AG08395 (cell line): ENCODE results near the gene SYP.
A peak's percentile ranks its signal among the peaks of the same experiment; 100 is the strongest.
"Not testable (repeated sequence)": the region's sequence is repeated elsewhere in the genome, so short reads cannot be mapped to it uniquely, and the experiment has no call there.

Experiments used
- DNase-seq: peaks from one replicate; pipeline ENCODE4 v3.0.0; 2012; ENCODE audit warnings: mixed read lengths, low spot score

The SYP gene

GRCh38 chrX:49189606-49190005, 10.4 kb downstream of the SYP start:
- DNase-seq: no peak

- DNase-seq: no peak
Measured at GRCh38 chrX:49188468-49189076, 11.4 kb downstream of the SYP start.

- no peak for DNase-seq
Measured at GRCh38 chrX:49187526-49187925, 12.5 kb downstream of the SYP start.

- no peak for DNase-seq
Measured at GRCh38 chrX:49187028-49187394, 13.0 kb downstream of the SYP start.

GRCh38 chrX:49186125-49187027, 13.6 kb downstream of the SYP start, which contains the start of gene PRICKLE3:
PRICKLE3 (minus strand) TSS chrX:49186373; CDS start chrX:49186297, 76 bp downstream.
- DNase-seq: peak; percentile 45

GRCh38 chrX:49184294-49185281, 15.4 kb downstream of the SYP start:
- DNase-seq: peak; percentile 88

GRCh38 chrX:49183701-49184281, 16.2 kb downstream of the SYP start:
- DNase-seq: no peak

- no peak for DNase-seq
Measured at GRCh38 chrX:49179358-49179757, 20.6 kb downstream of the SYP start.

- no peak for DNase-seq
Measured at GRCh38 chrX:49178537-49178936, 21.5 kb downstream of the SYP start.

- no peak for DNase-seq
Measured at GRCh38 chrX:49177873-49178480, 22.0 kb downstream of the SYP start.

- DNase-seq: no peak
Measured at GRCh38 chrX:49177338-49177833, 22.6 kb downstream of the SYP start.

- no peak for DNase-seq
Measured at GRCh38 chrX:49176421-49177326, 23.3 kb downstream of the SYP start.

- DNase-seq: no peak
Measured at GRCh38 chrX:49175435-49176274, 24.3 kb downstream of the SYP start.

- DNase-seq: no peak
Measured at GRCh38 chrX:49174723-49175122, 25.3 kb downstream of the SYP start.

GRCh38 chrX:49173544-49173943, 26.4 kb downstream of the SYP start:
- DNase-seq: not testable (repeated sequence)

GRCh38 chrX:49172280-49172780, 27.7 kb downstream of the SYP start:
- peak; percentile 48 for DNase-seq

- DNase-seq: peak; percentile 32
Measured at GRCh38 chrX:49171752-49172279, 28.2 kb downstream of the SYP start, which contains the start of gene PLP2. PLP2 (plus strand) TSS chrX:49171898; CDS start chrX:49172001, 103 bp downstream.

- no peak for DNase-seq
Measured at GRCh38 chrX:49167740-49168108, 32.3 kb downstream of the SYP start.
